GM19452 (cell line): Measurements from ENCODE around the gene COL5A1.
"Not testable (repeated sequence)": the region's sequence is repeated elsewhere in the genome, so short reads cannot be mapped to it uniquely, and the experiment has no call there.

Source experiments
- ATAC-seq: cut with Tn5 transposase; IDR thresholded peaks from one replicate; pipeline ENCODE4 v1.9.1; 2021; ENCODE audit not compliant: unreplicated experiment

COL5A1 gene

GRCh38 chr9:134847752-134848432 is 206.3 kb downstream of the COL5A1 start:
- no peak for ATAC-seq

GRCh38 chr9:134848504-134848903 is 206.9 kb downstream of the COL5A1 start:
- no peak for ATAC-seq

- ATAC-seq = no peak
Observed at GRCh38 chr9:134850611-134851010, 209.0 kb downstream of the COL5A1 start.

- ATAC-seq = no peak
Observed at GRCh38 chr9:134851020-134851419, 209.4 kb downstream of the COL5A1 start.

GRCh38 chr9:134852906-134853654 is 211.5 kb downstream of the COL5A1 start:
- no peak for ATAC-seq

- no peak for ATAC-seq
Observed at GRCh38 chr9:134853893-134854292, 212.3 kb downstream of the COL5A1 start.

- ATAC-seq = no peak
Observed at GRCh38 chr9:134854541-134854981, 213.0 kb downstream of the COL5A1 start.

GRCh38 chr9:134855231-134855899 is 213.8 kb downstream of the COL5A1 start:
- ATAC-seq = no peak

- ATAC-seq = no peak
Observed at GRCh38 chr9:134855900-134856377, 214.3 kb downstream of the COL5A1 start.

GRCh38 chr9:134857451-134857850 is 215.8 kb downstream of the COL5A1 start:
- ATAC-seq = not testable (repeated sequence)

- ATAC-seq = peak; percentile 81
Observed at GRCh38 chr9:134858051-134858841, 216.6 kb downstream of the COL5A1 start.

GRCh38 chr9:134860510-134860909 is 218.9 kb downstream of the COL5A1 start:
- no peak for ATAC-seq

GRCh38 chr9:134861595-134862334 is 220.2 kb downstream of the COL5A1 start:
- ATAC-seq = no peak

- no peak for ATAC-seq
Observed at GRCh38 chr9:134863306-134863902, 221.8 kb downstream of the COL5A1 start.

- ATAC-seq = no peak
Observed at GRCh38 chr9:134863941-134864820, 222.6 kb downstream of the COL5A1 start.

- ATAC-seq = no peak
Observed at GRCh38 chr9:134864821-134865190, 223.2 kb downstream of the COL5A1 start.

GRCh38 chr9:134867917-134868750 is 226.5 kb downstream of the COL5A1 start:
- ATAC-seq = no peak
